ENCODE data around the gene FOXP1. TPM values are rescaled to one million over a fixed set of nuclear protein-coding genes. Genes with fewer than 3 reads are reported as not detected.

FOXP1 gene
- total and polyA plus RNA-seq, 2 of the 13 experiments (the other 11 are each of a cell fraction or from before 2014, with no cell fraction given), result 40.4 to 59.0 TPM

- TF ChIP-seq, protein P1, sequence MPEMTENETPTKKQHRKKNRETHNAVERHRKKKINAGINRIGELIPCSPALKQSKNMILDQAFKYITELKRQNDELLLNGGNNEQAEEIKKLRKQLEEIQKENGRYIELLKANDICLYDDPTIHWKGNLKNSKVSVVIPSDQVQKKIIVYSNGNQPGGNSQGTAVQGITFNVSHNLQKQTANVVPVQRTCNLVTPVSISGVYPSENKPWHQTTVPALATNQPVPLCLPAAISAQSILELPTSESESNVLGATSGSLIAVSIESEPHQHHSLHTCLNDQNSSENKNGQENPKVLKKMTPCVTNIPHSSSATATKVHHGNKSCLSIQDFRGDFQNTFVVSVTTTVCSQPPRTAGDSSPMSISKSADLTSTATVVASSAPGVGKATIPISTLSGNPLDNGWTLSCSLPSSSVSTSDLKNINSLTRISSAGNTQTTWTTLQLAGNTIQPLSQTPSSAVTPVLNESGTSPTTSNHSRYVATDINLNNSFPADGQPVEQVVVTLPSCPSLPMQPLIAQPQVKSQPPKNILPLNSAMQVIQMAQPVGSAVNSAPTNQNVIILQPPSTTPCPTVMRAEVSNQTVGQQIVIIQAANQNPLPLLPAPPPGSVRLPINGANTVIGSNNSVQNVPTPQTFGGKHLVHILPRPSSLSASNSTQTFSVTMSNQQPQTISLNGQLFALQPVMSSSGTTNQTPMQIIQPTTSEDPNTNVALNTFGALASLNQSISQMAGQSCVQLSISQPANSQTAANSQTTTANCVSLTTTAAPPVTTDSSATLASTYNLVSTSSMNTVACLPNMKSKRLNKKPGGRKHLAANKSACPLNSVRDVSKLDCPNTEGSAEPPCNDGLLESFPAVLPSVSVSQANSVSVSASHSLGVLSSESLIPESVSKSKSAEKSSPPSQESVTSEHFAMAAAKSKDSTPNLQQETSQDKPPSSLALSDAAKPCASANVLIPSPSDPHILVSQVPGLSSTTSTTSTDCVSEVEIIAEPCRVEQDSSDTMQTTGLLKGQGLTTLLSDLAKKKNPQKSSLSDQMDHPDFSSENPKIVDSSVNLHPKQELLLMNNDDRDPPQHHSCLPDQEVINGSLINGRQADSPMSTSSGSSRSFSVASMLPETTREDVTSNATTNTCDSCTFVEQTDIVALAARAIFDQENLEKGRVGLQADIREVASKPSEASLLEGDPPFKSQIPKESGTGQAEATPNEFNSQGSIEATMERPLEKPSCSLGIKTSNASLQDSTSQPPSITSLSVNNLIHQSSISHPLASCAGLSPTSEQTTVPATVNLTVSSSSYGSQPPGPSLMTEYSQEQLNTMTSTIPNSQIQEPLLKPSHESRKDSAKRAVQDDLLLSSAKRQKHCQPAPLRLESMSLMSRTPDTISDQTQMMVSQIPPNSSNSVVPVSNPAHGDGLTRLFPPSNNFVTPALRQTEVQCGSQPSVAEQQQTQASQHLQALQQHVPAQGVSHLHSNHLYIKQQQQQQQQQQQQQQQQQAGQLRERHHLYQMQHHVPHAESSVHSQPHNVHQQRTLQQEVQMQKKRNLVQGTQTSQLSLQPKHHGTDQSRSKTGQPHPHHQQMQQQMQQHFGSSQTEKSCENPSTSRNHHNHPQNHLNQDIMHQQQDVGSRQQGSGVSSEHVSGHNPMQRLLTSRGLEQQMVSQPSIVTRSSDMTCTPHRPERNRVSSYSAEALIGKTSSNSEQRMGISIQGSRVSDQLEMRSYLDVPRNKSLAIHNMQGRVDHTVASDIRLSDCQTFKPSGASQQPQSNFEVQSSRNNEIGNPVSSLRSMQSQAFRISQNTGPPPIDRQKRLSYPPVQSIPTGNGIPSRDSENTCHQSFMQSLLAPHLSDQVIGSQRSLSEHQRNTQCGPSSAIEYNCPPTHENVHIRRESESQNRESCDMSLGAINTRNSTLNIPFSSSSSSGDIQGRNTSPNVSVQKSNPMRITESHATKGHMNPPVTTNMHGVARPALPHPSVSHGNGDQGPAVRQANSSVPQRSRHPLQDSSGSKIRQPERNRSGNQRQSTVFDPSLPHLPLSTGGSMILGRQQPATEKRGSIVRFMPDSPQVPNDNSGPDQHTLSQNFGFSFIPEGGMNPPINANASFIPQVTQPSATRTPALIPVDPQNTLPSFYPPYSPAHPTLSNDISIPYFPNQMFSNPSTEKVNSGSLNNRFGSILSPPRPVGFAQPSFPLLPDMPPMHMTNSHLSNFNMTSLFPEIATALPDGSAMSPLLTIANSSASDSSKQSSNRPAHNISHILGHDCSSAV (CRISPR knock-in tag; IDR thresholded peaks at IDR 0.05; ENCODE audit: borderline replicate concordance), result no peak
- no peak for TF ChIP-seq KLF12 (CRISPR knock-in tag; IDR thresholded peaks at IDR 0.05; ENCODE audit: borderline replicate concordance)
- TF ChIP-seq ZNF629 (CRISPR knock-in tag; conservative IDR thresholded peaks at IDR 0.05), result no peak
- TF ChIP-seq, protein P2, sequence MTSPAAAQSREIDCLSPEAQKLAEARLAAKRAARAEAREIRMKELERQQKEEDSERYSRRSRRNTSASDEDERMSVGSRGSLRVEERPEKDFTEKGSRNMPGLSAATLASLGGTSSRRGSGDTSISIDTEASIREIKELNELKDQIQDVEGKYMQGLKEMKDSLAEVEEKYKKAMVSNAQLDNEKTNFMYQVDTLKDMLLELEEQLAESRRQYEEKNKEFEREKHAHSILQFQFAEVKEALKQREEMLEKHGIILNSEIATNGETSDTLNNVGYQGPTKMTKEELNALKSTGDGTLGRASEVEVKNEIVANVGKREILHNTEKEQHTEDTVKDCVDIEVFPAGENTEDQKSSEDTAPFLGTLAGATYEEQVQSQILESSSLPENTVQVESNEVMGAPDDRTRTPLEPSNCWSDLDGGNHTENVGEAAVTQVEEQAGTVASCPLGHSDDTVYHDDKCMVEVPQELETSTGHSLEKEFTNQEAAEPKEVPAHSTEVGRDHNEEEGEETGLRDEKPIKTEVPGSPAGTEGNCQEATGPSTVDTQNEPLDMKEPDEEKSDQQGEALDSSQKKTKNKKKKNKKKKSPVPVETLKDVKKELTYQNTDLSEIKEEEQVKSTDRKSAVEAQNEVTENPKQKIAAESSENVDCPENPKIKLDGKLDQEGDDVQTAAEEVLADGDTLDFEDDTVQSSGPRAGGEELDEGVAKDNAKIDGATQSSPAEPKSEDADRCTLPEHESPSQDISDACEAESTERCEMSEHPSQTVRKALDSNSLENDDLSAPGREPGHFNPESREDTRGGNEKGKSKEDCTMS (CRISPR knock-in tag; conservative IDR thresholded peaks at IDR 0.05), result no peak
- TF ChIP-seq ETV6 (CRISPR knock-in tag; conservative IDR thresholded peaks at IDR 0.05), result no peak
- TF ChIP-seq TFAP4 (IDR thresholded peaks at IDR 0.05; ENCODE audit: borderline replicate concordance, low read depth), result peak; percentile 18; the same call in 1 of the 2 replicates
- no peak for TF ChIP-seq ZNF3 (CRISPR knock-in tag; IDR thresholded peaks at IDR 0.05)
- TF ChIP-seq ZXDC (CRISPR knock-in tag; IDR thresholded peaks at IDR 0.05), result no peak
- TF ChIP-seq CREBL2 (CRISPR knock-in tag; IDR thresholded peaks at IDR 0.05; ENCODE audit: borderline replicate concordance), result no peak
Measured at GRCh38 chr3:71245971-71246880, 337.3 kb downstream of the FOXP1 start (continued).
